IMR-90 (cell line): ENCODE results near the gene FGF5. TPM values are rescaled to one million over a fixed set of nuclear protein-coding genes. Genes with fewer than 3 reads are reported as not detected.

Experiments
- ATAC-seq: fragments of 200-7000 bp; cut with Tn5 transposase; 2 replicates; pipeline ENCODE4 v1.9.1; 2020; ENCODE audit warnings: low read depth, mild to moderate bottlenecking, moderate library complexity
- BruUV-seq: library from RNA; stranded (reverse); fragments of 400-500 nt; replicated peaks from 2 replicates; lab custom pipeline; 2021; lab: Mats Ljungman, UMichigan
- CTCF ChIA-PET: fragments of 300-600 bp; formaldehyde crosslinking; extraction: SDS; loops from one replicate; lab custom pipeline; 2021; ENCODE audit warnings: antibody characterized with exemption; lab: Yijun Ruan, JAX
- POLR2A ChIA-PET: fragments of 300-600 bp; sonication (Branson Sonifier 250); formaldehyde crosslinking; loops from one replicate; lab custom pipeline; 2022; ENCODE audit warnings: antibody characterized with exemption; ENCODE audit not compliant: unreplicated experiment; lab: Charles Lee
- DNase-seq: peaks from one replicate; pipeline ENCODE4 v3.0.0; 2013
- H2AFZ ChIP-seq: replicated peaks from 2 replicates; pipeline ENCODE3; 2013; ENCODE audit warnings: low read length, mild to moderate bottlenecking; ENCODE audit not compliant: poor library complexity
- H2AK5ac ChIP-seq: 2 replicates; pipeline ENCODE4 v1.6.1; 2013; ENCODE audit warnings: low read depth, low read length, inconsistent platforms
- H2AK9ac ChIP-seq: replicated peaks from 2 replicates; pipeline ENCODE3; 2013; ENCODE audit warnings: mild to moderate bottlenecking, low read depth, low read length, moderate library complexity; ENCODE audit not compliant: poor library complexity
- H2BK120ac ChIP-seq: 2 replicates; pipeline ENCODE4 v1.6.1; 2013; ENCODE audit warnings: low read depth, low read length, inconsistent platforms
- H2BK15ac ChIP-seq: 3 replicates; pipeline ENCODE4 v1.6.1; 2013; ENCODE audit warnings: low read depth, low read length, inconsistent platforms
- H2BK20ac ChIP-seq: 2 replicates; pipeline ENCODE4 v1.6.1; 2013; ENCODE audit warnings: low read depth, mild to moderate bottlenecking, inconsistent platforms, low read length, moderate library complexity
- H2BK5ac ChIP-seq: 2 replicates; pipeline ENCODE4 v1.6.1; 2013; ENCODE audit warnings: mild to moderate bottlenecking, low read depth, low read length, inconsistent platforms; ENCODE audit not compliant: poor library complexity, severe bottlenecking
- H3K14ac ChIP-seq: replicated peaks from 2 replicates; pipeline ENCODE4 v1.6.1; 2013; ENCODE audit warnings: low read depth, low read length, inconsistent platforms
- H3K18ac ChIP-seq: 2 replicates; pipeline ENCODE4 v1.6.1; 2013; ENCODE audit warnings: low read depth, low read length, control low read depth
- H3K23ac ChIP-seq: 2 replicates; pipeline ENCODE4 v1.6.1; 2013; ENCODE audit warnings: low read depth, low read length, inconsistent platforms
- H3K27ac ChIP-seq: 2 replicates; pipeline ENCODE4 v1.5.1; 2013; ENCODE audit warnings: mild to moderate bottlenecking, control low read depth, low read length; ENCODE audit not compliant: insufficient read depth
- H3K27me3 ChIP-seq: 2 replicates; pipeline ENCODE4 v1.6.1; 2013; ENCODE audit warnings: low read length; ENCODE audit not compliant: control insufficient read depth, insufficient read depth
- H3K36me3 ChIP-seq: 2 replicates; pipeline ENCODE4 v1.6.1; 2013; ENCODE audit warnings: low read length, mixed read lengths; ENCODE audit not compliant: control insufficient read depth, insufficient read depth
- H3K4ac ChIP-seq: 2 replicates; pipeline ENCODE4 v1.6.1; 2013; ENCODE audit warnings: low read depth, low read length, inconsistent platforms
- H3K4me1 ChIP-seq: 2 replicates; pipeline ENCODE4 v1.6.1; 2013; ENCODE audit warnings: low read length, mixed read lengths; ENCODE audit not compliant: control insufficient read depth, insufficient read depth
- H3K4me2 ChIP-seq: 2 replicates; pipeline ENCODE4 v1.6.1; 2013; ENCODE audit warnings: low read depth, mild to moderate bottlenecking, control low read depth, low read length, moderate library complexity
- H3K4me3 ChIP-seq: 2 replicates; pipeline ENCODE4 v1.5.1; 2013; ENCODE audit warnings: low read depth, mild to moderate bottlenecking, control low read depth, low read length, moderate library complexity; ENCODE audit not compliant: insufficient read depth
- H3K56ac ChIP-seq: 2 replicates; pipeline ENCODE4 v1.6.1; 2013; ENCODE audit warnings: low read length, inconsistent platforms; ENCODE audit not compliant: insufficient read depth; ENCODE audit errors: extremely low read depth
- H3K79me1 ChIP-seq, 2 experiments: 2 replicates each; pipeline ENCODE4 v1.6.1; 2013; ENCODE audit warnings: low read length in 2 of 2, inconsistent platforms in 1 of 2, low read depth in 1 of 2
- H3K9ac ChIP-seq: 2 replicates; pipeline ENCODE4 v1.6.1; 2013; ENCODE audit warnings: low read depth, low read length, control low read depth
- H3K9me1 ChIP-seq: 2 replicates; pipeline ENCODE4 v1.6.1; 2013; ENCODE audit warnings: low read length, inconsistent platforms; ENCODE audit not compliant: insufficient read depth
- H3K9me3 ChIP-seq: 2 replicates; pipeline ENCODE4 v1.6.1; 2013; ENCODE audit warnings: low read length; ENCODE audit not compliant: control insufficient read depth, insufficient read depth
- H4K20me1 ChIP-seq: 2 replicates; pipeline ENCODE4 v1.6.1; 2013; ENCODE audit warnings: low read length, inconsistent platforms; ENCODE audit not compliant: insufficient read depth
- H4K5ac ChIP-seq: 2 replicates; pipeline ENCODE4 v1.6.1; 2013; ENCODE audit warnings: mild to moderate bottlenecking, low read depth, low read length, control low read depth
- H4K8ac ChIP-seq, 2 experiments: 2 replicates each; pipeline ENCODE4 v1.6.1; 2013; ENCODE audit warnings: low read depth in 2 of 2, low read length in 2 of 2, control low read depth in 1 of 2, inconsistent platforms in 1 of 2
- H4K91ac ChIP-seq: 2 replicates; pipeline ENCODE4 v1.6.1; 2013; ENCODE audit warnings: low read depth, low read length, inconsistent platforms; ENCODE audit not compliant: insufficient read depth
- CEBPB ChIP-seq: IDR thresholded peaks from 2 replicates; pipeline ENCODE4 v1.6.1; 2012; ENCODE audit warnings: low read depth, low read length, improper control_type of control experiment
- CHD1 ChIP-seq: IDR thresholded peaks from 2 replicates; pipeline ENCODE4 v1.6.1; 2012; ENCODE audit warnings: low read depth, low read length, improper control_type of control experiment
- ELK1 ChIP-seq: fragments of 150-350 bp; IDR thresholded peaks from 2 replicates; pipeline ENCODE4 v1.6.1; 2016; ENCODE audit warnings: low read depth, mild to moderate bottlenecking, low read length, moderate library complexity, borderline replicate concordance
- FOS ChIP-seq: fragments of 150-350 bp; IDR thresholded peaks from 2 replicates; pipeline ENCODE4 v1.6.1; 2016; ENCODE audit warnings: low read depth, low read length
- MAZ ChIP-seq: IDR thresholded peaks from 2 replicates; pipeline ENCODE4 v1.6.1; 2012; ENCODE audit warnings: low read depth, mild to moderate bottlenecking, low read length, improper control_type of control experiment, moderate library complexity, borderline replicate concordance
- MXI1 ChIP-seq: IDR thresholded peaks from 2 replicates; pipeline ENCODE4 v1.6.1; 2012; ENCODE audit warnings: low read depth, mild to moderate bottlenecking, low read length, moderate library complexity, borderline replicate concordance
- NFE2L2 ChIP-seq: fragments of 150-350 bp; IDR thresholded peaks from 2 replicates; pipeline ENCODE4 v1.6.1; 2016; ENCODE audit warnings: low read depth, mild to moderate bottlenecking, low read length
- POLR2A ChIP-seq: IDR thresholded peaks from 2 replicates; pipeline ENCODE4 v1.6.1; 2012; ENCODE audit warnings: mild to moderate bottlenecking, low read depth, low read length
- RAD21 ChIP-seq: IDR thresholded peaks from 2 replicates; pipeline ENCODE4 v1.6.1; 2012; ENCODE audit warnings: low read length, improper control_type of control experiment
- RCOR1 ChIP-seq: IDR thresholded peaks from 2 replicates; pipeline ENCODE4 v1.6.1; 2012; ENCODE audit warnings: mild to moderate bottlenecking, low read length, improper control_type of control experiment; ENCODE audit not compliant: insufficient replicate concordance
- RFX5 ChIP-seq: IDR thresholded peaks from 2 replicates; pipeline ENCODE4 v1.8.0; 2012; ENCODE audit warnings: low read depth, mild to moderate bottlenecking, low read length, moderate library complexity
- dilution Hi-C: fragments of 300-500 bp; cut with HindIII; formaldehyde crosslinking; loops from one replicate; pipeline ENCODE4 v1.14.3; 2018; ENCODE audit warnings: low sequenced_read_pairs; ENCODE audit not compliant: unreplicated experiment
- in situ Hi-C: fragments of 300-500 bp; cut with MboI; formaldehyde crosslinking; loops from 3 replicates; pipeline ENCODE4 v1.14.3; 2019; ENCODE audit warnings: low sequenced_read_pairs, inconsistent platforms, mixed read lengths
- intact Hi-C: fragments of 100-400 bp; cut with micrococcal nuclease; formaldehyde crosslinking; loops from 2 replicates; pipeline ENCODE4 v1.10.0; 2022
- polyA plus RNA-seq, 3 experiments: library from polyadenylated mRNA; depleted of rRNA; stranded (reverse); fragments of >200 nt; gene quantifications; 2 replicates each; pipeline ENCODE4 v1.2.3, GENCODE V29; 2012; ENCODE audit warnings: low replicate concordance in 1 of 3
- total RNA-seq: library from RNA; depleted of rRNA; stranded (reverse); fragments of >200 nt; gene quantifications from 2 replicates; pipeline ENCODE4 v1.2.3, GENCODE V29; 2012

FGF5 gene
- total and polyA plus RNA-seq, 2 of the 4 experiments (the other 2 are of a cell fraction): 18.6 to 42.1 TPM

DNA sequence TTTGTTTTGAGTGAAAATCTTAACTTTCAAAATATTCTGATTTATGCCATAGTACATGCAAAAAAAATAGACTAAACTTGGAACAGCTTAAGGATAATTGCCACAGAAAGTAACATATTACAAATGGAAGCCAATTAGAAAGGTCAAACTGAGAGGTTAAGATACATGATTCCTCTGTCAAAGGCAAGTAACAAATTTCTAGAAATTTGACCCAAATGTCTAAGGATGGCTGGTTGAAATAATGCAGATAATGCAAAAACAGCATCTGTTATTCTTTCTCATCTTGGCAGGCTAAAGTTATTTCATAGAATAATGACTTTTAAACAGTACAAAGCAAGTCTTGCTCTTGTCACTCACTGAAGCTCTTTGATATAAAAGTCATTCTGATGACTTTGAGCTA lies 10.5 kb downstream of the FGF5 start:
- Histone ChIP-seq H4K91ac (no peak overlapping the region), H4K20me1 (peaks cover 50% of the 10 kb centered on the region; the same call in 1 of the 2 replicates), H3K27me3 (no peaks in the 10 kb centered on the region), H3K9ac (no peak overlapping the region), H2BK5ac (peak overlapping the region; percentile 51), H2AFZ (no peak overlapping the region), H3K4me2 (peak overlapping the region; percentile 39), H4K8ac (no peak overlapping the region; a peak in 1 of 4 replicates), H2AK9ac (no peak overlapping the region), H3K18ac (no peak overlapping the region), H3K14ac (no peak overlapping the region), H3K4ac (no peak overlapping the region), H3K4me3 (no peak overlapping the region), H3K27ac (no peak overlapping the region), H3K4me1 (peaks cover 10% of the 10 kb centered on the region), H3K23ac (peak overlapping the region; percentile 67; the same call in 1 of the 2 replicates), H3K56ac (no peak overlapping the region), H3K79me1 (peaks cover 0 to 6% of the 10 kb centered on the region in 2 experiments; a peak in 1 of 4 replicates), H2AK5ac (no peak overlapping the region), H4K5ac (no peak overlapping the region), H3K9me1 (peaks cover 4% of the 10 kb centered on the region; the same call in 1 of the 2 replicates), H2BK120ac (no peak overlapping the region), H3K36me3 (peaks cover 8% of the 10 kb centered on the region), H3K9me3 (no peaks in the 10 kb centered on the region), H2BK15ac (no peak overlapping the region), H2BK20ac (no peak overlapping the region)
- intact Hi-C loops (no loop called here), dilution Hi-C loops (no loop called here), in situ Hi-C loops (no loop called here)
- BruUV-seq: no TSS peak
- POLR2A ChIA-PET: no interaction called here
- no peak for ATAC-seq
- TF ChIP-seq MXI1 (no peak), ELK1 (no peak), MAZ (no peak), RFX5 (no peak), NFE2L2 (no peak), POLR2A (no peak), FOS (no peak), RCOR1 (no peak), CHD1 (no peak), RAD21 (no peak), CEBPB (no peak)
- no peak for DNase-seq
- CTCF ChIA-PET: no interaction called here
